Non-pigmented ciliary epithelial cell (primary cell): ENCODE measurements around the gene FOLR1.

Experiments
- DNase-seq: peaks from one replicate; pipeline ENCODE4 v3.0.0-alpha.2; 2010; ENCODE audit warnings: low read depth

Gene FOLR1

DNA sequence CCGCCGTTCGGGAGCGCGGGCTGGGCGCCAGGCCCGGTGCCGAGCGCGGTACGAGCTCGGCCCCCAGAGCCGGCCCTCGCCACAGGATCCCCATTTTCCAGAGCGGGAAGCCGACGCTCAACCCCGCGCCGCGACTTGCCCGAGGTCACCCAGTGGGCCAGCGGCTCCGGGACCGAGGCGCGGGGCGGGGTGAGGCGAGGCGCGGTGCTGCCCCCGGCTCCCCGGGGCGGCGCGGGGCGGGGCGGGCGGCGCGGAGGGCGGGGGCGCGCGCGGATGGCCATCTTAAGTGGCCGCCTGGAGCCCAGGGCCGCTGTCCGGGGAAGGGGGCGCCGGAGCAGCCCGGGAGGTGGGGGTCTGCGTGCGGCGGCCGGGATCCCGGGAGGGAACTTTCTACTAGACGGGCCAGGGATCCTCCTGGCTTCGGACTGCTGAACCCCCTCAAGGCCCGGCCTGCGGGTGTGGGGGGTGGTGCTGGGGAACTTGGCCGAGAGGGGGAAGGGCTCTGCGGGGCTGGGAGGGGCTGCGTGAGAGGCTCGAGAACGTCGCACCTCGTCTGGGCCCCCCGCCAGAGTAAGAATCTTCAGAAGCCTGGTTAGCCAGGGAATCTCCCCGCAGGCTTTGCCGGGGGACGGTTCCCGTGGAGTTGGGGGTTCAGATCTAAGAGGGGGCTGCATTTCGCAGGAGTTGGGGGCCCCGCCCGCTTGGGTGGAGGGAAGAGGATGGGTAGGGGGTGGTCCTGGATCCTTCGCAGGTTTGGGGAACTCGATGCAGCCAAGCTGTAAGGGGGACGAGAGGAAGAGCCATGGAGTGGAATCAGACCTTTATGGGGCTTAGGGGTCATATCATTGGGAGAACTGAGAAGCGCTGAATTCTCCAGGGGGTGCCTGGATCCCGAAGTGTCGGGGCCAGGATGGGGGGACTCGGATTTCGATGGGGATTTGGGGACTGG lies 31.9 kb downstream of the FOLR1 start:
- no peak for DNase-seq

DNA sequence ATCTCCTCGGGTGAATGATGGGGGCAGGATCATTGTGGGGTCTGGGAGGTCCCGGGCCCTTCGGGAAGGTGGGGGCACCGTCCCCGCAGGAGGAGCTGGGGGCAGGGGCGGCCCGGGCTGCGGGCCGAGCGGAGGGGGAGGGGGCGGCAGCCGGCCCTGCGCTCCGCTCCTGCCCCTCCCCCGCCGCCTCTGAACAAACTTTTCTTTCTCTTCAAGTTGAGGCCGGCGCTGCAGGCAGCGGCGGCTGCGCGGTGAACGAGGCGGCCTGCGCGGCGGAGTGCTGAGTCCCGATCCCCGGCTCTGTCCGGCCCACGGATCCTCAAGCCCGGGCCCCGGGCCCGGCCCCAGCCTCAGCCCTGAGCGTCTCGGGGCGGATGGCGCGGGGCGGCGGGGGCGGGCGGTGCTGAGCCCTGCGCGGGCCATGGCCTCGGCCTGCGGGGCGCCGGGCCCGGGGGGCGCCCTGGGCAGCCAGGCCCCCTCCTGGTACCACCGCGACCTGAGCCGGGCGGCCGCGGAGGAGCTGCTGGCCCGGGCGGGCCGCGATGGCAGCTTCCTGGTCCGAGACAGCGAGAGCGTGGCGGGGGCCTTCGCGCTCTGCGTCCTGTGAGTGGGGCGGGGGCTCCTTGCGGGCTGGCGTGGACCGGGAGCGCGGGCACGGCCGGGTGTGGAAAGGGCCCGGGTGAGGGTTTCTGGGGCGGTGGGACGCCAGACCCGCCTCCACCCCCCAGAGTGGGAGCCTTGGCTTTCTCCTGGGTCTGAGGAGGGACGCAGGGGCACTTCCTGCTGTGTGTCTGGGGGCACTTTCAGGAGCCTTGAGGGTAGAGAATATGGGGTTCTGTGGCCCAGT lies 32.8 kb downstream of the FOLR1 start, which contains the start of gene INPPL1:
TSS of gene INPPL1 (plus strand) at position 204 of the 847 bp plus-strand sequence. CDS start at position 422, 218 bp downstream.
- no peak for DNase-seq

DNA sequence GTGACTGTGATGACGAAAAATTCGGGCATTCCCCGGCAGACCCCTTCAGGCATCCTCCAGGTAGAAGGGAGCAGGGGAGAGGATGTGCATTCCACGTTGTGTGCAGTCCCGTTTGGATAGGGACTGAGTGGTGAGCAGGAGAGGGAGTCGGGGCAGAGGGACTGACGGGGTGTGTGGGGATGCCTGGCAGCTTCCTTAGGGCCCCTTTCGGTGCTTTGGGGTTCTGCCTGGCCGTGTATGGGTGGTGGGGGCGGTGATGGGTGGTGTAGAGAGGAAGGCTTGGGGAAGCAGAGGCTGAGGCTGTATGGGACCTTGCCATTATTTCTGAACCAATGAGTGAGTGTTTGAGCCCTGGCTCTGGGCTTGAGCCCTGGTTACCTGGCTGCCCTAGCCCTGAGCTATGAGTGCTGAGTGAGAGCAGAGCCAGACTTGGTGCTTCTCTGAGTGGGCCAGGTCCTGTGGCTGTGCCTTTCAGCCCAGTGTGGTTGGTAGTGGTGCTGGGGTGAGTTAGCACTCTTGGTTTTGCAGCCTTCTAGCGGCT lies 33.5 kb downstream of the FOLR1 start:
- no peak for DNase-seq

DNA sequence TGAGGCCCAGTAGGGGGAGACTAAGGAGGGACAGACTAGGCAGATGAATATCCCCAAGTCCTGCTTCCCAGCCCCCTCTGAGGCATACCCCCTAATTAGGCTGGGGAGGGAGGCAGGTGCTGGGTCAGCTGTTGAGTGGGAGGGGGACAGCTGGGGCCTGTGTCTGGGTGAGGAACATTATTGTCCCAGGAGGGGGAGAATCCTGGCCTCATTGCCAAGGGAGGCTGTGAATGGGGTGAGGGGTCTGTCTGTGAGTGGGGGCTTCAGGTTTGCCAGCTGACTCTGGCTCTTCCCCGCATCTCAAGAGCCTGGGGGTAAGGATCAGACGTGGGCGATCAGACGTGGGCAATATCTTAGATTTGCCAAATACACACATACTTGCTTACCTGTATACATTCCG lies 34.8 kb downstream of the FOLR1 start:
- no peak for DNase-seq

DNA sequence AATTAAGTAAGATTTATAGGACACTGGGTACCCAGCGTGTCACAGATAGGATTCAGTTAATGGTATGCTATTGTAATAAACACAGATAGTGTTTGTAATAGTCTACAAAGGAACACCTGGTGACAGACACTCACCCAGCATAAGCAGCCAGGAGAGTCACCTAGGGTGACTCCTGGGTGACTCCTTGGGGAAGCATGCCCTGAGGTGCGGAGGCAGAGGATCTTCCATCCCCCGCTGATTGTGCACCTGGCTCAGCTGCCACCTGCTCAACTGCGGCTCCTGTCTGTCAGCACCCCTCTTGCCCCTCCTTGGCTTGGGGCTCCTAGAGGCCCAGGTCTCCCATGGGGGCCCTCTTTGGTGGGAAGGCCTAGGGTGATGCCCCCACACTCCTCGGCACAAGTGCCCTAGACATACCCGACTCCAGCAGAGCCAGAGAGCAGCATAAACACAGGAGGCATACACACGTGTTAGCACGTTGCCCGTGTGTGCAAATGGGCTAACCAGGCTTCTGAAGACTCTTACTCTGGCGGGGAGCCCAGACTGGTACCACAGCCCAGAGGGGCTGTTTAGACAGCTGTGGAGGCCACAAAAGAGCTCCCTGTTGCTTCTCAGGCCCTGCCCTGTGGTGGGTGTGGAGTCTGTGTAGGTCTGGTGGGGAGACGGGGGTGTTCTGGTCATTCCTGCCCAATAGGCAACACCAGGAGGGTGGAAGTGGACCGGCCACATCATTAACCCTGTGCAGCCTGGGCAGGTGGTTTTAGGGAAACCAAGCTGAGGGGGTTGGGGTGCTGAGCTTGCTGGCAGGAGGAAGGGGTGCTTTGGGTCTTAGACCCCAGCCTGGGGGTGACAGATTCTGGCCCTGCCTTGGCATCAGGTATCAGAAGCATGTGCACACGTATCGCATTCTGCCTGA lies 35.6 kb downstream of the FOLR1 start:
- DNase-seq: no peak

DNA sequence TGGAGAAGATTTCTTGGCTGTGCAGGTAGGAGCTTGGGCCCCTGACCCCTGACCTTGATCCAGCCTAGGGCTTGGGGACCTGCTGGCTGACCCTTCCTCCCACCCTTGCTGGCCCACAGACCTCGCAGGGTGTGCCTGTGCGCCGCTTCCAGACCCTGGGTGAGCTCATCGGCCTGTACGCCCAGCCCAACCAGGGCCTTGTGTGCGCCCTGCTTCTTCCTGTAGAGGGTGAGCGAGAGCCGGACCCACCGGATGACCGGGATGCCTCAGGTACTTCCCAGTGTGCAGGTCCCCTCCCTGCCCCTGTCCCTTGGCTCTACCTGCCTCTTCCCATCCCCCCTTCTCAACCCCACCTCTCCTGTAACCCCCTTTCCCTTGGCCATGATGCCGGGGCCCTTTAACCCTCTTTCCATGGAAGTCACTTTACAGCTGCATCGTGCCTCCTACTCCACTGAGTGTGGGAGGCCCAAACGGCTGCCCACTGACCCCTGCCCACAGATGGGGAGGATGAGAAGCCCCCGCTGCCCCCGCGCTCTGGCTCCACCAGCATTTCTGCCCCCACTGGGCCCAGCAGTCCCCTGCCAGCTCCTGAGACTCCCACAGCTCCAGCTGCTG lies 36.4 kb downstream of the FOLR1 start:
- no peak for DNase-seq

DNA sequence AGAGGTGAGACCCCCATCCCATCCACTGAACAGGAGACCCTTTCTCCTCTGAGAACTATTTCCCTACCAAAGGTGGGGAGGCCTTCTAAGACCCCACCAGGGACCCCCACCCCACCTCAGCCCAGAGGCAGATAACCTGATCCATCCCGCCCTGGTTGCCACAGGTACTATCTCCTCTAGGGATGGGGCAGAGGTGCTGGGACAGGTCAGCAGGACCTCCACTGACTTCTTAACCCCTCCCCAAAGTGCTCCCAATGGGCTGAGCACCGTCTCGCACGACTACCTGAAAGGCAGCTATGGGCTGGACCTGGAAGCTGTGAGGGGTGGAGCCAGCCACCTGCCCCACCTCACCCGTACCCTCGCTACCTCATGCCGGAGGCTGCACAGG lies 36.9 kb downstream of the FOLR1 start:
- no peak for DNase-seq

DNA sequence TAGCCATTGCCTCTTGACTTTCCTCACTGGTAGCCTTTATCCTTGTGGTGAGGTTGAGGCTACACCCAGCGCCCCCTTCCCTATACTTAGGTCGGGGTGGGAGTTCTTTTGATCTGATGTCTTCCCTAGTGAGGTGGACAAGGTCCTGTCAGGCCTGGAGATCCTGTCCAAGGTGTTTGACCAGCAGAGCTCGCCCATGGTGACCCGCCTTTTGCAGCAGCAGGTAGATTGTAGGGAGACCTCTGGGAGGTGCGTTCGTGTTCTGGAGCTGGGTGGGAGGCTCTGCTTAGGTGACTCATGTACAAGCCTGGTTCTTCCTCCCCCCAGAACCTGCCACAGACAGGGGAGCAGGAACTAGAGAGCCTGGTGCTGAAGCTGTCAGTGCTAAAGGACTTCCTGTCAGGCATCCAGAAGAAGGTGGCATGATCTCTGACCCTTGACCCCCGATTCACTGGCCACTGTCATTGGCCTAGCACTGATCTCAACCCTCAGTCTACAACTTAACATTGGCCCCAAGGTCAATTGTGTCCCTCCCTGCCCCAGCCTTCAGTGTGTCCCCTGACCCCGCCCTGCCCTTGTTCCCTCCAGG lies 37.5 kb downstream of the FOLR1 start:
- DNase-seq: no peak

DNA sequence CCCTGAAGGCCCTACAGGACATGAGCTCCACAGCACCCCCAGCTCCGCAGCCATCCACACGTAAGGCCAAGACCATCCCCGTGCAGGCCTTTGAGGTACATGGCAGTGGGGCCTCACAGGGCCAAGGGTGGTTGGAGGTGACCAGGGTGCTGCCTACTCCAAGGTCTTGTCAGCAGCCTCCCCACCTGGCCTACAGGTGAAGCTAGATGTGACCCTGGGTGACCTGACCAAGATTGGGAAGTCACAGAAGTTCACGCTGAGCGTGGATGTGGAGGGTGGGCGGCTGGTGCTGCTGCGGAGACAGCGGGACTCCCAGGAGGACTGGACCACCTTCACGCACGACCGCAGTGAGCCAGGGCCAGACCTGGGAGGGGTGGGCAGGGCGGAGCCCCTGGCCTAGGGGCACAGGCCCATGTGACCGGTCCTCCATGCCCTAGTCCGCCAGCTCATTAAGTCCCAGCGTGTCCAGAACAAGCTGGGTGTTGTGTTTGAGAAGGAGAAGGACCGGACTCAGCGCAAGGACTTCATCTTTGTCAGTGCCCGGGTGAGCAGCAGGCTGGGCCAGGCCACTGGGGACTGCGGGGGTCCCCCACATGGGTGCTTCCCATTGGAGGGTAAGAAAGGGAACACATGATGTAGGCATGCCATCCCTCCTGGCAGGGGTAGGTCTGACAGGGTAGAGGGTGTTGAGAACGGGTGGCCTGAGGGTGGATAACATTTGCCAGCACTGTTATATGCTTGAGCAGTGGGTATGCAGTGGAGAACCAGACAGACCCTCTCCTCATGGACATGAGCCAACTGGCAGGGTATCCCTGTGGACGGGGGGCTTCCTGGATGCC lies 38.2 kb downstream of the FOLR1 start:
- no peak for DNase-seq

DNA sequence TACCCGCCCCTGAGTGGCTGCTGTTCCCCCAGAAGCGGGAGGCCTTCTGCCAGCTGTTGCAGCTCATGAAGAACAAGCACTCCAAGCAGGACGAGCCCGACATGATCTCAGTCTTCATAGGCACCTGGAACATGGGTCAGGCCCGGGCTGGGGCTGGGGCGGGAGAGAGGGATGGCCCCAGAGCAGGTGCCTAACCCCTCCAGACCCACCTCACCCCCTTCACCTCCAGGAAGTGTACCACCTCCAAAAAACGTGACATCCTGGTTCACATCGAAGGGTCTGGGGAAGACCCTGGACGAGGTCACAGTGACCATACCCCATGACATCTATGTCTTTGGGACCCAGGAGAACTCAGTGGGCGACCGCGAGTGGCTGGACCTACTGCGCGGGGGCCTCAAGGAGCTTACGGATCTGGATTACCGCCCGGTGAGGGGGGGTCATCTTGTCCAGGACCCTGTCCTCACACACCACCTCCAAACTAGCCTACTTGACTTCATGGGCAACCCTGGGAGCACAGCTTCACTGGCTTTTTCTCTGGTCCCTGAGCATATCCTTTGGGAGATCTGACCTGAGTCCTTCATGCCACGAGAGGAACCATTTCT lies 38.9 kb downstream of the FOLR1 start:
- DNase-seq: no peak

DNA sequence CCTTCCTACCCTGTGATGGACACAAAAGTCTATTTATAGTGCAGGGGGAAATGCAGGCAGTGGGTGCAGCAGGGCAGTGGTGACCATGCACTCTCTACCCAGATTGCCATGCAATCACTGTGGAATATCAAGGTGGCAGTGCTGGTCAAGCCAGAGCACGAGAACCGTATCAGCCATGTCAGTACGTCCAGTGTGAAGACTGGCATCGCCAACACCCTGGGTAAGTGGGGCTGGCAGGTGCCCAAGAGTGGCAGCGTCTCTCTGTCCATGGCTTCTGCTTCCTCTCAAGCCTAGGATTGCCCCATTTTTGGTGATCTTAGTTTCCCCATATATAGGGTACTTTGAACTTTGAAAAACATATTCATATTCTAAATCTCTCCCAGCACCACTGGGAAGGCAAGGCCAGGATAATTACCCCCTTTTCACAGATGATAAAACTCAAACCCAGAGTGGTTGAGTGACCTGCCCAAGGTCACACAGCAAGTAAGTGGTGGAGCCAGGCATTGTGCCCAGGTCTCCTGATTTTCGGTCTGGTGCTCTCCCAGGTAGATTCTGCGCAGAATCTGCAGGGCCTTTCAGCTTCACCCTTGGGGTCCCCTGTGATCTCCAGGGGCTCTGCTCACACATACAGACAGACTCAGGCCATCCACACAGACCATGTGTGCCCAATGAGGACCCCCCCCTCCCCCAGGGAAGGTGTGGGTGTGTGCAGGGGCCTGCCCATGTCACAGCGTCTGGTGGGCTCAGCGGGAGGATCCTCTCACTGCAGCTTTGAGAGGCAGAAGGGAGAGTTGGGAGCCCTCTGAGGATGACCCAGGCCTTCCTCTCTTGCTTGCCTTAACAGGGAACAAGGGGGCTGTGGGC lies 39.7 kb downstream of the FOLR1 start:
- no peak for DNase-seq

DNA sequence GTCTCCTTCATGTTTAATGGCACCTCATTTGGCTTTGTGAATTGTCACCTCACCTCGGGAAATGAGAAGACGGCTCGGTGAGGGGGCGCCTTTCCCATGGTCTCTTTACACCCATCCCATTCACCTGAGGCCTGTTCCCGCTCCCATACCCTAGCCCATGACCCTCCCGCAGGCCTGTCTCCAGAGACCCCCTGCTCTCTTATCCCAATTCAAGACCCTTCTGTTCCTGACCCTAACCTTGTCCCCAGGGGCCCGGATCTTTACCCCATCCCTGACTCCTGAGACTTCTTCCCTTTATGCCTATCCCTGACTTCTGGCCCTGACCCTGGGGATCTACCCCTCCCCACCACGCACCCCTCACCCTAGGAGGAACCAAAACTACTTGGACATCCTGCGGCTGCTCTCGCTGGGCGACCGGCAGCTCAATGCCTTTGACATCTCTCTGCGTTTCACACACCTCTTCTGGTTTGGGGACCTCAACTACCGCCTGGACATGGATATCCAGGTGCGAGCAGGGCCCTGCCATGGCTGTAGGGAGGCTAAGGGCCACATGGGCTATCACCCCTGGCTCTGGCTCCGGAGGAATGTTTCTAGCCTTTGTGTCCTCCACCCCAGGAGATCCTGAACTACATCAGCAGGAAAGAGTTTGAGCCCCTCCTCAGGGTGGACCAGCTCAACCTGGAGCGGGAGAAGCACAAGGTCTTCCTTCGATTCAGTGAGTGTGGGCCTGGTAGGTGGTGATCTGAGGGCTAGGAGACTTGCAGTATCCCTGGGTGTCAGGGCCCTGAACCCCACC lies 40.5 kb downstream of the FOLR1 start:
- DNase-seq: no peak

DNA sequence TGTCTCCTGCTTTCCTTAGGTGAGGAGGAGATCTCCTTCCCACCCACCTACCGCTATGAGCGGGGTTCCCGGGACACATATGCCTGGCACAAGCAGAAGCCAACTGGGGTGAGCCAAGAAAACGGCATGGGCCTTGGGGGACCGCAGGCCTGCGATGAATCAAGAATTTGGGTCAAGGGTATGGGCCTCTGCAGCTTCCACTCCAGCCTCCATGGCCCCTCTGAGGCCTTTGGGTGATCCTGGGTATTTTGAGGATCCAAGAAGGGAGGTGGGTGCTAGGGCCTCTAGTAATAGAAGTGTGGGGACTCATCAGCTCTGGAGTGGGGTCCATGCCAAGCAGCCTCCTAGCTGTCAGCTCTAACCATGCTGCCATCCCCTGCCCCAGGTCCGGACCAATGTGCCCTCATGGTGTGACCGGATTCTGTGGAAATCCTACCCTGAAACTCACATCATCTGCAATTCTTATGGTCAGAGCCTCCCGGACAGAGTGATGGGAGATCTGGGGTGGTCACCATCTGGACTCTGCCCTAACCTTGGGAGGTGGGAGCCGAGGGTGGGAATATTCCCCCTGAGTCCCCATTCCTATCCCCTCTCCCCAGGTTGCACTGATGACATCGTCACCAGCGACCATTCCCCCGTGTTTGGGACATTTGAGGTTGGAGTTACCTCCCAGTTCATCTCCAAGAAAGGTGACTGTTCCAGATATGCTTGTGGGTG lies 41.3 kb downstream of the FOLR1 start:
- DNase-seq: no peak

DNA sequence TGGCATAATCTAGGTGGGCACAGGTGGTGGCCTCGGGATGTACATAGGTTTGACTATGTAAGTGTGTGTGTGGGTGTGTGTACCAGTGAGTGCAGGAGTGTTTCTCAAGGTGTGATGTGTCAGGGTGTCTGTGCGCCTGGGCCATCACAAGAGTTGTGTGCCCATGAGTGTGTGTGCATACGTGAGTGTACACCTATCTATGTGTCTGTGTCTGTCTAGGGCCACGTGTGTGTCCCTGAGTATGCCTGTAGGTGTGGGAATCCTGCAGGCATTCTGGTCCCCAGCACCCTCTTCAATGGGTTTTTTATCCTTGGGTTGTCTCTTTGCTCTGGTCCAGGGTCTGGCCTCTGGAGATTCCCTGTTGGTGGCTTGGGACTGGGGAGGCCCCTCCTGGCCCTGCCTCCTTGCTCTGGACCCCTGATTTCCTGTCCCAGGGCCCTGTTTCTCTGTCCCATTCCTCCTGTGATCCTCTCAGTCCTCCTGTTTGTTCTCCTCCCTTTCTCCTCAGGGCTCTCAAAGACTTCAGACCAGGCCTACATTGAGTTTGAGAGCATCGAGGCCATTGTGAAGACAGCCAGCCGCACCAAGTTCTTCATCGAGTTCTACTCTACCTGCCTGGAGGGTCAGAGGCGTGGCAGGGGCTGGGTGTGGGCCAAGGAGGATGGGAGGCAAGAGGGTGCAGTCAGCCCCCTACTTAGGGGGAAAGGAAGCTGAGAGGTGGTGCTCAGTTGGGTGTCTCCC lies 42.0 kb downstream of the FOLR1 start:
- DNase-seq: no peak

DNA sequence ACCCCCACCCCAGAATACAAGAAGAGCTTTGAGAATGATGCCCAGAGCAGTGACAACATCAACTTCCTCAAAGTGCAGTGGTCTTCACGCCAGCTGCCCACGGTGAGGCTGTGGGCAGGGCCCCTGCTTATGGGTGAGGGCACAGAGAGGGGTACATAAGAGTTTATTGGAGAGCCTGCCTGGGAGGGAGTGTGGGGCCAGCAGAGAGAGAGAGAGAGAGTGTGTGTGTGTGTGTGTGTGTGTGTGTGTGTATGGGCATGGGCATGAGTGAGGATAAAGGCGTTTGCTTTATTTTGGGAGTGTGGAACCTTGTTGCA lies 42.5 kb downstream of the FOLR1 start:
- no peak for DNase-seq

DNA sequence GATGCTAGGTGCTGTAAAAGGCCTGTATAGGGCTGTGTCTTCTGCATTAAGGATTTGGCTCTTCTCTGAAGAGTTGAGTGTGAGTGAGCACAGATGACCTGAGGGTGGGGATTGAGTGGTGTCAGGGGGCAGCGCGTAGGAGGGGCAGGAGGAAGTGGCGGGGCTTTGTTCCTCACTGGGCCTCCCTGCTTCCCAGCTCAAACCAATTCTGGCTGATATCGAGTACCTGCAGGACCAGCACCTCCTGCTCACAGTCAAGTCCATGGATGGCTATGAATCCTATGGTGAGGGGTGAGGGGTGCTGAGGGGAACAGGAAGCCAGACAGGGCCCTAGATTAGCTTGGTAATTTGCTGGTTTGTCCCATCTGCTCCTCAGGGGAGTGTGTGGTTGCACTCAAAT lies 43.0 kb downstream of the FOLR1 start:
- no peak for DNase-seq
